GM12878 (cell line): ENCODE results near the gene LEF1. TPM values are rescaled to one million over a fixed set of nuclear protein-coding genes. Genes with fewer than 3 reads are reported as not detected.

Source experiments
- ATAC-seq: fragments of 200-7000 bp; cut with Tn5 transposase; 3 replicates; pipeline ENCODE4 v1.9.1; 2020; ENCODE audit warnings: mild to moderate bottlenecking, moderate library complexity
- BruUV-seq: library from RNA; stranded (reverse); fragments of 400-500 nt; replicated peaks from 2 replicates; lab custom pipeline; 2021; lab: Mats Ljungman, UMichigan
- CTCF ChIA-PET: fragments of 300-600 bp; sonication (Branson Sonifier 250); formaldehyde crosslinking; extraction: SDS; loops from one replicate; lab custom pipeline; 2021; ENCODE audit warnings: inconsistent platforms; lab: Yijun Ruan, JAX
- POLR2A ChIA-PET: fragments of 350-600 bp; formaldehyde crosslinking; extraction: SDS; loops from one replicate; lab custom pipeline; 2021; ENCODE audit warnings: inconsistent platforms; lab: Charles Lee
- RAD21 ChIA-PET: fragments of 300-600 bp; sonication (Branson Sonifier 250); formaldehyde crosslinking; loops from one replicate; lab custom pipeline; 2023; ENCODE audit warnings: antibody characterized with exemption; ENCODE audit not compliant: unreplicated experiment; lab: Charles Lee
- SMC1A ChIA-PET: fragments of 300-600 bp; sonication (Branson Sonifier 250); formaldehyde crosslinking; loops from one replicate; lab custom pipeline; 2023; ENCODE audit not compliant: unreplicated experiment, uncharacterized antibody; lab: Charles Lee
- DNase-seq: peaks from one replicate; pipeline ENCODE4 v3.0.0-alpha.2; 2011; ENCODE audit warnings: low read depth, low spot score
- FAIRE-seq: peaks from 3 replicates; lab custom pipeline; 2011; peaks lifted over from hg19 to GRCh38; lab: Jason Lieb, UNC
- H2AFZ ChIP-seq: 2 replicates; pipeline ENCODE4 v1.6.0; 2011; ENCODE audit warnings: low read depth, low read length, control low read depth; ENCODE audit not compliant: control insufficient read depth
- H3K27ac ChIP-seq: 2 replicates; pipeline ENCODE4 v1.5.1; 2011; ENCODE audit warnings: control low read depth; ENCODE audit not compliant: control insufficient read depth, insufficient read depth
- H3K27me3 ChIP-seq, 2 experiments: replicated peaks in 1 of 2; 2 replicates each; pipeline versions ENCODE4 v1.6.0 to v1.6.1; 2011; ENCODE audit warnings: low read length in 1 of 2; ENCODE audit not compliant: control insufficient read depth in 2 of 2, insufficient read depth in 2 of 2
- H3K36me3 ChIP-seq, 2 experiments: 2 replicates each; pipeline ENCODE4 v1.5.1; 2011; ENCODE audit warnings: low read length in 1 of 2; ENCODE audit not compliant: control insufficient read depth in 2 of 2, insufficient read depth in 2 of 2
- H3K4me1 ChIP-seq: 2 replicates; pipeline ENCODE4 v1.6.1; 2011; ENCODE audit warnings: mild to moderate bottlenecking, low read length, moderate library complexity, mixed read lengths; ENCODE audit not compliant: control insufficient read depth, insufficient read depth
- H3K4me2 ChIP-seq: 2 replicates; pipeline ENCODE4 v1.6.0; 2011; ENCODE audit warnings: control low read depth; ENCODE audit not compliant: control insufficient read depth, insufficient read depth
- H3K4me3 ChIP-seq: fragments of 200-600 bp; sonication (generic); 2 replicates; pipeline ENCODE4 v1.5.1; 2016
- H3K79me2 ChIP-seq: 2 replicates; pipeline ENCODE4 v1.6.0; 2011; ENCODE audit warnings: low read length; ENCODE audit not compliant: control insufficient read depth, insufficient read depth
- H3K9ac ChIP-seq: 2 replicates; pipeline ENCODE4 v1.8.0; 2011; ENCODE audit warnings: low read length, control low read depth, mixed read lengths; ENCODE audit not compliant: control insufficient read depth, insufficient read depth
- H3K9me3 ChIP-seq: replicated peaks from 3 replicates; pipeline ENCODE4 v1.5.1; 2011; ENCODE audit warnings: mild to moderate bottlenecking, low read length; ENCODE audit not compliant: control insufficient read depth, insufficient read depth
- H4K20me1 ChIP-seq: 2 replicates; pipeline ENCODE4 v1.6.0; 2011; ENCODE audit not compliant: control insufficient read depth, insufficient read depth
- ASH2L ChIP-seq: fragments of 300-600, 200-600 bp; sonication (generic); IDR thresholded peaks from 2 replicates; pipeline ENCODE4 v1.6.1; 2017; ENCODE audit warnings: low read depth, mild to moderate bottlenecking, borderline replicate concordance
- CBFB ChIP-seq: IDR thresholded peaks from 2 replicates; pipeline ENCODE4 v1.6.1; 2016; ENCODE audit warnings: antibody characterized with exemption, low read depth
- CBX3 ChIP-seq: fragments of 200-600 bp; sonication (generic); IDR thresholded peaks from 2 replicates; pipeline ENCODE4 v1.6.1; 2016; ENCODE audit warnings: low read depth, borderline replicate concordance
- CREM ChIP-seq: IDR thresholded peaks from 2 replicates; pipeline ENCODE4 v1.6.1; 2014; ENCODE audit warnings: antibody characterized with exemption, low read depth
- DPF2 ChIP-seq: fragments of 450-650 bp; IDR thresholded peaks from 2 replicates; pipeline ENCODE4 v1.6.1; 2017; ENCODE audit warnings: mild to moderate bottlenecking
- EED ChIP-seq: sonication (generic); IDR thresholded peaks from 2 replicates; pipeline ENCODE4 v1.6.1; 2016; ENCODE audit warnings: antibody characterized with exemption, low read depth
- GABPA ChIP-seq: IDR thresholded peaks from 2 replicates; pipeline ENCODE4 v1.6.1; 2014; ENCODE audit warnings: antibody characterized with exemption, low read depth, mild to moderate bottlenecking, inconsistent platforms
- JUND ChIP-seq: IDR thresholded peaks from 2 replicates; pipeline ENCODE4 v1.6.1; 2012; ENCODE audit warnings: low read depth, mild to moderate bottlenecking, low read length, improper control_type of control experiment, moderate library complexity
- POLR2A ChIP-seq: IDR thresholded peaks from 2 replicates; pipeline ENCODE4 v1.6.1; 2011; ENCODE audit warnings: low read depth, mild to moderate bottlenecking, low read length
- RAD21 ChIP-seq: IDR thresholded peaks from 2 replicates; pipeline ENCODE4 v1.6.1; 2011; ENCODE audit warnings: mild to moderate bottlenecking, low read depth, low read length, moderate library complexity; ENCODE audit not compliant: insufficient read depth
- SMC3 ChIP-seq: IDR thresholded peaks from 2 replicates; pipeline ENCODE4 v1.6.1; 2011; ENCODE audit warnings: low read length, improper control_type of control experiment, borderline replicate concordance
- TAF1 ChIP-seq: IDR thresholded peaks from 2 replicates; pipeline ENCODE4 v1.6.1; 2011; ENCODE audit warnings: mild to moderate bottlenecking, low read depth, low read length, borderline replicate concordance
- ZBED1 ChIP-seq: IDR thresholded peaks from 2 replicates; pipeline ENCODE4 v1.6.1; 2016; ENCODE audit warnings: borderline replicate concordance
- ZNF274 ChIP-seq: IDR thresholded peaks from one replicate; pipeline ENCODE4 v1.8.0; 2011; ENCODE audit not compliant: insufficient read length, insufficient read depth
- ZNF687 ChIP-seq: fragments of 450-650 bp; IDR thresholded peaks from 2 replicates; pipeline ENCODE4 v1.6.1; 2017; ENCODE audit warnings: mild to moderate bottlenecking, moderate library complexity
- in situ Hi-C: fragments of 300-500 bp; cut with MboI; formaldehyde crosslinking; loops from 9 replicates; pipeline ENCODE4 v1.14.3; 2018; ENCODE audit warnings: mixed read lengths
- intact Hi-C: fragments of 100-400 bp; cut with micrococcal nuclease; formaldehyde crosslinking; loops from one replicate; pipeline ENCODE4 v1.14.2; 2022; ENCODE audit not compliant: unreplicated experiment
- polyA plus RNA-seq, 11 experiments: library from polyadenylated mRNA; depleted of rRNA in 4 of 11; unstranded in 6 of 11; stranded (reverse) in 5 of 11; fragments of >200 nt; fragmentation: Nextera tagmentation in 4 of 11; fragmentation: Illumina TruSeq in 1 of 11; extraction: Ambion mirVana in 4 of 11; extraction: Trizol in 1 of 11; gene quantifications; 1 replicate in 1 of 11; 2 replicates in 10 of 11; pipeline versions ENCODE4 v1.2.1 to v1.2.3, GENCODE V29; 2011 to 2016; ENCODE audit warnings: inconsistent platforms in 2 of 11, missing spikeins in 2 of 11, low read depth in 1 of 11
- total RNA-seq, 4 experiments: library from RNA; depleted of rRNA in 3 of 4; stranded (reverse); fragments of >200 nt in 3 of 4; fragmentation: Illumina TruSeq in 1 of 4; extraction: Trizol in 1 of 4; gene quantifications; 2 replicates each; pipeline versions ENCODE4 v1.2.1 to v1.2.3, GENCODE V29; 2013 to 2021
- TF ChIP-seq, protein P1 (sequence below): fragments of 450-650 bp; IDR thresholded peaks from 2 replicates; pipeline ENCODE4 v1.6.1; 2017; ENCODE audit warnings: mild to moderate bottlenecking
- TF ChIP-seq, protein P2 (sequence below): IDR thresholded peaks from 2 replicates; pipeline ENCODE4 v1.6.1; 2011; ENCODE audit warnings: borderline replicate concordance, low read depth, mild to moderate bottlenecking, moderate library complexity, low read length; ENCODE audit not compliant: insufficient read depth, poor library complexity, severe bottlenecking

LEF1 gene
- total and polyA plus RNA-seq, 10 of the 15 experiments (the other 5 are each of a cell fraction or from before 2014, with no cell fraction given) = 10.2 to 38.1 (median 19.5) TPM

- Histone ChIP-seq H3K4me1 (no peaks in the 10 kb centered on the region), H3K27me3 (no peaks in the 10 kb centered on the region), H3K4me2 (no peak overlapping the region), H3K79me2 (no peaks in the 10 kb centered on the region), H3K4me3 (no peak overlapping the region), H4K20me1 (no peaks in the 10 kb centered on the region), H3K9me3 (no peaks in the 10 kb centered on the region), H2AFZ (no peak overlapping the region), H3K36me3 (peaks cover 3 to 13% of the 10 kb centered on the region in 2 experiments; a peak in 3 of 4 replicates), H3K9ac (no peak overlapping the region), H3K27ac (no peak overlapping the region)
- POLR2A ChIA-PET = interaction anchor here (1.1 kb wide), 1 partner anchor 18 kb away, joined by 3 read pairs; no protein-coding TSS in a partner anchor
- FAIRE-seq (no peak), DNase-seq (no peak), ATAC-seq (no peak)
- SMC1A ChIA-PET = interaction anchor here (0.6 to 1.9 kb wide), 9 partner anchors 10 to 559 kb away, joined by 3 to 6 read pairs (median 4); no protein-coding TSS in a partner anchor
- in situ Hi-C loops (no loop called here), intact Hi-C loops (no loop called here)
- RAD21 ChIA-PET = no interaction called here
- no TSS peak for BruUV-seq
- CTCF ChIA-PET = interaction anchor here (0.7 to 1.5 kb wide), 7 partner anchors 9 to 559 kb away, joined by 3 to 5 read pairs (median 3); no protein-coding TSS in a partner anchor
- TF ChIP-seq RAD21 (no peak), CBX3 (no peak), POLR2A (no peak), ZNF274 (no peak), SMC3 (no peak), ASH2L (no peak), TAF1 (no peak), ZBED1 (no peak), CBFB (no peak), GABPA (no peak), JUND (no peak), CREM (no peak), EED (no peak), DPF2 (no peak), ZNF687 (no peak)
- TF ChIP-seq, protein P1, sequence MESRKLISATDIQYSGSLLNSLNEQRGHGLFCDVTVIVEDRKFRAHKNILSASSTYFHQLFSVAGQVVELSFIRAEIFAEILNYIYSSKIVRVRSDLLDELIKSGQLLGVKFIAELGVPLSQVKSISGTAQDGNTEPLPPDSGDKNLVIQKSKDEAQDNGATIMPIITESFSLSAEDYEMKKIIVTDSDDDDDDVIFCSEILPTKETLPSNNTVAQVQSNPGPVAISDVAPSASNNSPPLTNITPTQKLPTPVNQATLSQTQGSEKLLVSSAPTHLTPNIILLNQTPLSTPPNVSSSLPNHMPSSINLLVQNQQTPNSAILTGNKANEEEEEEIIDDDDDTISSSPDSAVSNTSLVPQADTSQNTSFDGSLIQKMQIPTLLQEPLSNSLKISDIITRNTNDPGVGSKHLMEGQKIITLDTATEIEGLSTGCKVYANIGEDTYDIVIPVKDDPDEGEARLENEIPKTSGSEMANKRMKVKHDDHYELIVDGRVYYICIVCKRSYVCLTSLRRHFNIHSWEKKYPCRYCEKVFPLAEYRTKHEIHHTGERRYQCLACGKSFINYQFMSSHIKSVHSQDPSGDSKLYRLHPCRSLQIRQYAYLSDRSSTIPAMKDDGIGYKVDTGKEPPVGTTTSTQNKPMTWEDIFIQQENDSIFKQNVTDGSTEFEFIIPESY = no peak
- TF ChIP-seq, protein P2, sequence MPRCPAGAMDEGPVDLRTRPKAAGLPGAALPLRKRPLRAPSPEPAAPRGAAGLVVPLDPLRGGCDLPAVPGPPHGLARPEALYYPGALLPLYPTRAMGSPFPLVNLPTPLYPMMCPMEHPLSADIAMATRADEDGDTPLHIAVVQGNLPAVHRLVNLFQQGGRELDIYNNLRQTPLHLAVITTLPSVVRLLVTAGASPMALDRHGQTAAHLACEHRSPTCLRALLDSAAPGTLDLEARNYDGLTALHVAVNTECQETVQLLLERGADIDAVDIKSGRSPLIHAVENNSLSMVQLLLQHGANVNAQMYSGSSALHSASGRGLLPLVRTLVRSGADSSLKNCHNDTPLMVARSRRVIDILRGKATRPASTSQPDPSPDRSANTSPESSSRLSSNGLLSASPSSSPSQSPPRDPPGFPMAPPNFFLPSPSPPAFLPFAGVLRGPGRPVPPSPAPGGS = no peak
These were observed 155.4 kb downstream of the LEF1 start for GRCh38 chr4:108013327-108013726.
